ENCODE results near the gene PTPRM.

PTPRM gene

DNA sequence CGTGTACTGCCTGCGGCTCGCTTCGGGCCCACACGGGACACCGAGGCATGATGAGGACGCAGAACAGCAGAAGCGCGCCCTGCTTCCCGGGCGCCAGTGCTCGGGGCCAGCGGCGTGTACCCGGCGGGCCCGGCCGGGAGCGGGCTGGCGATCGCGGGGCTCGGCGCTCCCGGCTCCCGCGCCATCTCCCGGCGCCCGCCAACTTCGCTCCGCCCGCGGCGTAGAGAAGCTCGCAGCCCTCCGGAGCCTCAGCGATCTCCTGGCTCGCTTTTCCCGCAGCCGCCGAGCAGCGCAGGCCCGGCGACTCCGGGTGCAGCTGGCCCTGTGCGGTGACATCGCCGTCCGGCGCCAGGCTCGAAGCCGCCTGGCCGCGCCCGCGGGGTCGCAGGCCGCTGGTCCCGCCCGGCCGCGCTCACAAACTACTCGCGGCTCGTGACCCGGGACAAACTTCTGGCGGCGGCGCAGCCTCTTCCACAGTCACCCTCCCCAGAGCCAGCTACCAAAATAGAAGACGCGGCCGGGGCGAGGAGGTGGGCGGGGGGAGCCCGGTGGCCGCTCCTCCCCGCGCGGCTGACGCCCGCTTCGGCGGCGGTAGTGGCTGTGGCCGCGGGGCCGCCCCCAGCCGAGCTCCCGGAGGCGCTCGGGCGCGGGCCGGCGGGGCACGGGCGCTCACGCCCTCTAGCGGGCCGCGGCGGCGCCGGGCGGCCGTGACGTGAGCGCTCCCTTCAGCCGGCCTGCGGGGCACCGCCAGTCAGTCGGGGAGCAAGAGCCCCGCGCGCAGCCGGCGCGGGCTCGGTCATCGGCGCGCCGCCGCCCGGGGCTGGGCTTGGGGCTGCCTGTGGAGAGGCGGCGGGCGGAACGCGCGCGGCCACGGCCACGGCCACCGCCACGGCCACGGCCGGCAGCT lies at the start of gene PTPRM:
Gene PTPRM, plus strand, starts transcription at position 750 of the 907 bp plus-strand sequence. CDS start 503 bp downstream, outside the sequence.
- peak within 1 kb of the TSS; percentile 77 for H3K27ac ChIP-seq
- peak; percentile 89 for TF ChIP-seq CTCF (conservative IDR thresholded peaks at IDR 0.05)

GRCh38 chr18:7517852-7518251 lies 49.3 kb upstream of the PTPRM start:
- TF ChIP-seq CTCF (conservative IDR thresholded peaks at IDR 0.05): no peak
- no peak overlapping the region for H3K27ac ChIP-seq

- TF ChIP-seq CTCF (conservative IDR thresholded peaks at IDR 0.05): no peak
These were observed 46.8 kb upstream of the PTPRM start for GRCh38 chr18:7520200-7520785.

GRCh38 chr18:7521226-7521856 lies 45.8 kb upstream of the PTPRM start:
- H3K27ac ChIP-seq: no peak overlapping the region
- no peak for TF ChIP-seq CTCF (conservative IDR thresholded peaks at IDR 0.05)

More at GRCh38 chr18:7520200-7520785, 46.8 kb upstream of the PTPRM start:
- no peak overlapping the region for H3K27ac ChIP-seq

DNA sequence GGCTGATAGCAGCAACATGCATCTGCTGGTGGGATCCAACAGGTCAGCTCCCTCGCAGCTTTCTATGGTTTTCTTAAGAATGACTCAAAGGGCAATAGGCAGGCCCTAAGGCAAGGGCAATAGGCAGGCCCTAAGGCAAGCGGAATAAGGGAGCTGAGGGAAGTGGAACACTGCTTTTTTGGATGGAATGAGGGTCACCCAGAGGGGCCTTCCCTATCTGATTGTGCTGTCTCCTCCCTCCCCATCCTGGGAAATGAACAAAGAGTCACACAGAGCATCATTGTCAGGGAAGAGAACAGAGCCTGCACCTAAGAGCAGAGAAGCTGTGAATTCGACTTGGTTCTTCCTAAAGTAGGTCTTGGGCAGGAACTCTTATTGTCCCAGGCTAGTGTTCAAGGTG lies 43.3 kb upstream of the PTPRM start:
- no peak overlapping the region for H3K27ac ChIP-seq
- no peak for TF ChIP-seq CTCF (conservative IDR thresholded peaks at IDR 0.05)

- TF ChIP-seq CTCF (conservative IDR thresholded peaks at IDR 0.05): no peak
- H3K27ac ChIP-seq: no peak overlapping the region
These were observed 42.3 kb upstream of the PTPRM start for GRCh38 chr18:7524786-7525185.

- no peak for TF ChIP-seq CTCF (conservative IDR thresholded peaks at IDR 0.05)
- no peak overlapping the region for H3K27ac ChIP-seq
These were observed 34.2 kb upstream of the PTPRM start for GRCh38 chr18:7532942-7533341.
